Stimulated activated naive CD8-positive, alpha-beta T cell treated with anti-CD3 and anti-CD28 coated beads, Interleukin-15, amount 100 ng/mL, for 72 hours (primary cell): ENCODE data around the gene DPPA3.
"Not testable (repeated sequence)": the region's sequence is repeated elsewhere in the genome, so short reads cannot be mapped to it uniquely, and the experiment has no call there.

Experiments used
- ATAC-seq: fragments of 150-1000 bp; cut with Tn5 transposase; 2 replicates; pipeline ENCODE4 v1.10.0; 2021; ENCODE audit warnings: mild to moderate bottlenecking, moderate library complexity
- DNase-seq, 2 donors: peaks; one replicate each; pipeline ENCODE4 v3.0.0; 2021 to 2022
- H3K27ac Mint-ChIP-seq, 2 donors: one replicate each; pipeline ENCODE4 v1.8.0; 2022; ENCODE audit warnings: mild to moderate bottlenecking in 2 of 2, mixed read lengths in 2 of 2, moderate library complexity in 2 of 2
- H3K27me3 Mint-ChIP-seq: one replicate; pipeline ENCODE4 v1.8.0; 2022; ENCODE audit warnings: mixed read lengths
- H3K4me1 Mint-ChIP-seq: one replicate; pipeline ENCODE4 v1.8.0; 2022; ENCODE audit warnings: mild to moderate bottlenecking, mixed read lengths
- H3K4me3 Mint-ChIP-seq, 2 donors: one replicate each; pipeline ENCODE4 v1.8.0; 2022; ENCODE audit warnings: mild to moderate bottlenecking in 2 of 2, mixed read lengths in 2 of 2, moderate library complexity in 1 of 2
- H3K9me3 Mint-ChIP-seq, 2 donors: one replicate each; pipeline ENCODE4 v1.8.0; 2022; ENCODE audit warnings: mixed read lengths in 2 of 2

DPPA3 gene

DNA sequence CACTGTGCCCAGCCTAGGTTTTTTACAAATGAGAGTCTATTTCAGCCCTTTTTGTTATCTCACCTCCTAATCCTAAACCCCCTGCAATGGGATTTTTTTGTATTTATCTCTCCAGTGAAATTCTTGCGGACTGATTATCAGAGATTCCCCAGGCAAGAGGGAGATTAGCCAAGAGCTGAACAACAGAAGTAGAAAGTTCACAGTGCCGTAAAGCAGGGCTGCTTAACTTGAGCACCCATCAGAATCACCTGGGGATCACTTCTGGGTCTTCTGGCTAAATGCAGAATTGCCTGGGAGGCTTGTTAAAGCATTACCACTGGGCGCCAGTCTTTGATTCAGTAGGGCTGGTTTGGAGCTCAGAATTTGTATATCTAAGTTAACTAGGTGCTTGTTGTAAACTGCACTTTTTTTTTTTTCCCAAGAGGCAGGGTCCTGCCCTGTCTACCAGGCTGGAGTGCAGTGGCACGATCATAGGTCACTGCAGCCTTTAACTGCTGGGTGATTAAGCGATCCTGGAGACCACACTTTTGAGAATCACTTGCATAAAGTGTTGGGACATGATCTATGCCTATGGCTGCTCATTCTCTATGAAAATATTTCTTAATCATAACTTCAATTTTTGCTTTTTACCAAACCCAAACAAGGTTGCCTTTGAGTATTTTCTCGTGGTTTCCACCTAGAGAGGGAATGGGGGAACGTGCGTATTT lies 1.1 kb upstream of the DPPA3 start:
- Mint-ChIP-seq H3K4me1 (no peaks in the 10 kb centered on the region), H3K9me3 (no peaks in the 10 kb centered on the region), H3K4me3 (no peak overlapping the region), H3K27ac (no peak overlapping the region), H3K27me3 (no peaks in the 10 kb centered on the region)
- DNase-seq (no peak), ATAC-seq (no peak)

DNA sequence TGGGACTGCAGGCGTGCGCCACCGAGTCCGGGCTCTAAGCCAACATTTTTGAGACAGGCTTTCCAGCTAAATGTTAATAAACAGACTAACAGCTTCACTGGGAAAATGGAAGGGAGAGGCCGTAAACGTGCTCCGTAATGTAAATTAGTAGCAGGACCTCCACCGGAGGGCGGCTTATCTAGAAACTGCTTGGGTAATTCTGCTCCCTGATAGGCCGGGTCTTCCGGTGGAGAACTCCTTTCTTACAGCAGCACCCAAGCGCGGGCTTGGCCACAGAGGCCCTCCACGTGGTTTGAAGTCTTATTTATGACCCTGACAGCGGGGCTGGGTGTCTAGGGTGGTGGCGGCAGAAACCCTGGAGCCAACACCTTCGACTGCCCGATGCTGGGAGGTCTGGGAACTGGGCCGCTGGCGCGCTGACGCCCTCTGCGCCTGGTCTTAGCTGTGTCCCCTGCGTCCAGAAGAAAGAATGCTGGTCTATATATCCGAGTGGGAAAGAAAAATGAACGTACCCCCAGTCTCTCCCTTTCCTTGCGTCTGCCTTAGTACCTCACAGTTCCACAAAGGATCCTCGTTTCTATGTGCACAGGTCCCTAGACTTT lies 1.7 kb downstream of the DPPA3 start:
- H3K27ac Mint-ChIP-seq: no peak overlapping the region
- no peaks in the 10 kb centered on the region for H3K4me1 Mint-ChIP-seq
- H3K9me3 Mint-ChIP-seq: no peaks in the 10 kb centered on the region
- H3K27me3 Mint-ChIP-seq: no peaks in the 10 kb centered on the region
- no peak overlapping the region for H3K4me3 Mint-ChIP-seq
- no peak for ATAC-seq
- DNase-seq: no peak

DNA sequence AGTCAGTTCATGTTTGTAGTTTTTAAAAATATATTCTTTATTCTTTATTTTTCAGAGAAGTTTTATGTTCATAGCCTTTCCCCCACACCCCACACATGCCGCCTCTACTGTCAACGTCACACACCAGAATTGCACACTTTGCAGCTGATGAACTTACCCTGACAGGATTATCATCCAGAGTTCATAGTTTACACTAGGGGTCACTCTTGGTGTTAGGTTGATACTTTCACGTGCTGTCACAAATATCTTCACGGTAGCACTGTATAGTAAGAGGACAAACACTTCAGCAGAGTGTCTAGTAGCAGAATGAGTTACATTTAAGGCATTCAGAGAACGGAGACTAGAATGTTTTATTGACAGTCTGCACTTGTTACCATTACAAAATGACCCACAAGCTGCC lies 5.1 kb downstream of the DPPA3 start:
- no peak for DNase-seq

DNA sequence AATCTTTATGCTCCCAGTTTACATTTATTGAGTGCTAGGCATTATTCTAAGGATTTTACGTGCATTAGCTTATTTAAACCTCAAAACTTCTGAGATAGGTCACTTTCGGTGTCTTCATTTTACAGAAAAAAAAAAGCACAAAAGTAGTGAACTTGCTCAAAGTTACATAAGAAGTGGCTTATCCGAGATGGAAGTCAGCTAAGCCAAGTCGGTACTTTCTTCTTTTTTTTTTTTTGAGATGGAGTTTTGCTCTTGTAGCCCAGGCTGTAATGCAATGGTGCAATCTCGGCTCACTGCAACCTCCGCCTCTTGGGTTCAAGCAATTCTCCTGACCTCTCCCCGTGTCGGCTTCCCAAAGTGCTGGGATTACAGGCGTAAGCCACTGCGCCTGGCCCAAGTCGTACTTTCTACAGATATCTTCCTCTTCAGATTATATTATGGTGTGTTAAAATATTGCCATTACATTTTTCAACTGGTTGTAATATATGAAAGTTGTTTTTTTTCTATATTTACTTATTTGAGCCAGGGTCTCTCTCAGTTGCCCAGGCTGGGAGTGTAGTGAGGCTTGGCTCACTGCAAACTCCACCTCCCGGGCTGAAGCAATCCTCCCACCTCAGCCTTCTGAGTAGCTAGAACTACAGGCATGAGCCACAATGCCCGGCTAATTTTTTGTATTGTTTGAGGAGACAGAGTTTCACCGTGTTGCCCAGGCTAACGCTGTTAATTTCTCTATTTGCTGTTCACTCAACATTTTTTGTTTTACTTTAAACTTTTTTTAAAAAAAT lies 8.9 kb downstream of the DPPA3 start:
- Mint-ChIP-seq H3K9me3 (no peaks in the 10 kb centered on the region), H3K27ac (no peak overlapping the region), H3K4me1 (no peaks in the 10 kb centered on the region), H3K27me3 (no peaks in the 10 kb centered on the region), H3K4me3 (no peak overlapping the region)
- no peak for DNase-seq
- ATAC-seq: no peak

More for the DNA sequence above, 5.1 kb downstream of the DPPA3 start:
- no peaks in the 10 kb centered on the region for H3K4me1 Mint-ChIP-seq
- ATAC-seq: peak; percentile 46
- H3K4me3 Mint-ChIP-seq: no peak overlapping the region
- no peaks in the 10 kb centered on the region for H3K27me3 Mint-ChIP-seq
- no peak overlapping the region for H3K27ac Mint-ChIP-seq
- H3K9me3 Mint-ChIP-seq: no peaks in the 10 kb centered on the region

DNA sequence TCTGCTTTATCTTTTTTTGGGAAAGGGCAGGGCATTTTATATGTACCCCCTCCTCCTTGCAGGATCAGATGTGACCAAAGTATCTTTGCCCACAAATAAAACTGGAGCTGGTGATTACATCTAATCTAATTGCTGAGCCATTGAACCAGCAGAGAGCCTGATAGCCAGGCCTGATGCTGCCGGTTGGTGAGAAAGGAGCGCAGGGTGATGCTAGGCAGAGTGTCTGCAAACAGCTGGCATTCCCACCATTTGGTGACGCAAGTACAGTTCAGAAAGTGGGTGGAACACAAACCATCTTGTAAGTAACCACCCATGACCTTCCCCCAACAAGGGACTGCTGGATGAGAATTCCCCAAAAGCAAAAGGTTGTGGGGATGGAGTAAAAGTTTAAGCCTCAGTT lies 12.7 kb downstream of the DPPA3 start:
- H3K27me3 Mint-ChIP-seq: no peaks in the 10 kb centered on the region
- H3K4me3 Mint-ChIP-seq: no peak overlapping the region
- H3K27ac Mint-ChIP-seq: no peak overlapping the region
- no peak for DNase-seq
- H3K9me3 Mint-ChIP-seq: no peaks in the 10 kb centered on the region
- no peak for ATAC-seq
- no peaks in the 10 kb centered on the region for H3K4me1 Mint-ChIP-seq

DNA sequence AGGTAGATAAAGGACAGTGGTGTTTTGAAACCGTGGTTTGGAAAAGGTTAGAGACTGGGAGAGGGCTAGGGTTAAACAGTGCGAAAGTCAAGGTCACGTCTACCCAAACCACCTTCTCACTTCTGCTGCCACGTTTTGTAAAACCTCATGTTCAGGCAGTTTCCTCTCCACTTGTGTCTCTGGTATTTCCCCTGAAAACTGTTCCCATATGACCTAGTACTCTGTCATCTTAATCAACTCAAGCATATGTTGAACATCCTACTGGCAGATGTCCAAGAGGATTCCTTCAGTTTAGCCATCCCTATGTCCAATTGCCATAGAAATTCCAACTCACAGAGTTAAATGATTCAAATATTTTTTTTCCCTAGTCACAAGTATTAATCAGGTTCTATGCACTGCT lies 18.5 kb downstream of the DPPA3 start:
- DNase-seq: no peak
- Mint-ChIP-seq H3K27ac (no peak overlapping the region), H3K4me1 (peaks cover 7% of the 10 kb centered on the region), H3K9me3 (no peaks in the 10 kb centered on the region), H3K4me3 (no peak overlapping the region), H3K27me3 (no peaks in the 10 kb centered on the region)
- ATAC-seq: no peak

DNA sequence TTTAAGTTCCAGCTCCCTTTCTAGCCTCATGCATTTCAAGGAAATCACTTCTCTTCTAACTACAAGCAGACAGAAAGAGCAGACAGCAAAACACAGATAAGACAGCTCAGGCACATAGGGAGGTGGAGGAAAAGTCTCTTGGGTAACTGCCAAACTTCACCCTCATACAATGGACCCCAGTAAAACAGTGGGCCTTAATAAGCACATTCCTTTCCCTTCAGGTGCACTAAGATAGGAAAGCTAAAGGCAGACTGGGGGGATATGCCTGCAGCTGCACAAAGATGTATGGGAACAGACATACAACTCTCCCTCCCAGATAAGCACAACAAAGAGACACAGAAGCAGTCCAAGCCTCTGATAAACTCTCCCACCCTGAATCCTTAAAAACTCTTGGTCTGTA lies 19.8 kb downstream of the DPPA3 start:
- not testable (repeated sequence) for H3K4me3 Mint-ChIP-seq, H3K27me3 Mint-ChIP-seq, DNase-seq, H3K9me3 Mint-ChIP-seq, H3K4me1 Mint-ChIP-seq, H3K27ac Mint-ChIP-seq, ATAC-seq

DNA sequence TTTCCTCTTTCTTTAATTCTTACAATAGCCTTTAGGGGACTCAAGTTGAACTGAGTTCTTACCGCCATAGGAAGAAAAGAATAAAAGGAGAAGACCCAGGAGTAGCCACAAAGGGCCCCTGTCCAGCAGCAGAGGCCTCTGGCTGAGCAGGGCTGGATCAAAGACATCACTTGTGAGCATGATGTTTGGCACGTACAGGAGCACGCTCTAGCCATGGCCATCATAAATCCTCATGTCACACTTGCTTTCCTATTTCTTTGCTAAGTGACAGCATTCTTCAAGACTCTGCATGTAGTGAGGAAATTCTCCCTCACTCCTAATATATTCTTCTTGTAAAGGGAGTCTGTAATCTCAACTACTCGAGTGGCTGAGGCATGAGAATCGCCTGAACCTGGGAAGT lies 20.3 kb downstream of the DPPA3 start:
- DNase-seq (no peak), ATAC-seq (no peak)
- H3K4me1 Mint-ChIP-seq: peaks cover 7% of the 10 kb centered on the region
- no peak overlapping the region for H3K27ac Mint-ChIP-seq
- no peaks in the 10 kb centered on the region for H3K27me3 Mint-ChIP-seq
- H3K9me3 Mint-ChIP-seq: no peaks in the 10 kb centered on the region
- H3K4me3 Mint-ChIP-seq: no peak overlapping the region

DNA sequence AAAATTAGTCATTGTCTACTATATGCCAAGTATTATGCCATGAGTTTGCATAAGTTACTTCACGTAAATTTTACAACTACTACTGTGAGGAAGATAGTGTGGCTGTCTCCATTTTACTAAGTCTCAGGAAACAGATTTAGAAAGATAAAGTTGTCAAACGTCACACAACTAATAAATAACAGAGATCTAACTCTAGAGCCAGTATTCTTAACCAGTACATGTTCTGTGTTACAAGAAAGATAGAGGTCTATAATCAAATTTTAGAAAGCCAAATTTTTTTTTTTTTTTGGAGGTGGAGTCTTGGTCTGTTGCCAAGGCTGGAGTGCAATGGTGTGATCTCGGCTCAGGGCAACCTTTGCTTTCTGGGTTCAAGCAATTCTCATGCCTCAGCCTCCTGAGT lies 21.8 kb downstream of the DPPA3 start:
- Mint-ChIP-seq H3K27ac (no peak overlapping the region), H3K27me3 (no peaks in the 10 kb centered on the region), H3K4me1 (peaks cover 7% of the 10 kb centered on the region), H3K9me3 (no peaks in the 10 kb centered on the region), H3K4me3 (no peak overlapping the region)
- no peak for ATAC-seq
- no peak for DNase-seq

DNA sequence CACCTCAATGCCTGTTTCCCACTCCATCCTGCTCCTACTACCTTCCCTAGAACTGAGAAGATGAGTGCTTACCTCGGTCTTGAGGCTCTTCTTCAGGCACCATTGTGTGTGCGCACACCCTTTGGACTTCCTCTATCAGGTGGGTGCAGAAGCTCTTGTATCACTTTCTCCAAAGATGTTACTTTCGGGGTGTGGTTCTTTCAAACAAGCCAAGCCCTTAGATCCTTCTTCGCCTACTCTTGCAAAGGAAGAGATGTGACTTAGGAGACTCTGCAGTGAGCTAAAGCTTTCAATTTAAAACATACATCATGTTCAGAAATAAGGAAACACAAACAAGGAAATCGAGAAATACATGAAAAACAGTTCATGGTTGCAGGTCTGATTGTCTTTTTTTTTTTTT lies 36.0 kb downstream of the DPPA3 start, which contains the start of gene CLEC4C:
Gene CLEC4C, minus strand, starts transcription at position 130 of the 400 bp plus-strand sequence. Its CDS starts 27 bp downstream, at position 103.
- H3K27me3 Mint-ChIP-seq: no peaks in the 10 kb centered on the region
- H3K4me1 Mint-ChIP-seq: no peaks in the 10 kb centered on the region
- ATAC-seq: no peak
- no peak for DNase-seq
- H3K27ac Mint-ChIP-seq: no peak within 1 kb of the TSS
- no peaks in the 10 kb centered on the region for H3K9me3 Mint-ChIP-seq
- H3K4me3 Mint-ChIP-seq: no peak within 1 kb of the TSS

DNA sequence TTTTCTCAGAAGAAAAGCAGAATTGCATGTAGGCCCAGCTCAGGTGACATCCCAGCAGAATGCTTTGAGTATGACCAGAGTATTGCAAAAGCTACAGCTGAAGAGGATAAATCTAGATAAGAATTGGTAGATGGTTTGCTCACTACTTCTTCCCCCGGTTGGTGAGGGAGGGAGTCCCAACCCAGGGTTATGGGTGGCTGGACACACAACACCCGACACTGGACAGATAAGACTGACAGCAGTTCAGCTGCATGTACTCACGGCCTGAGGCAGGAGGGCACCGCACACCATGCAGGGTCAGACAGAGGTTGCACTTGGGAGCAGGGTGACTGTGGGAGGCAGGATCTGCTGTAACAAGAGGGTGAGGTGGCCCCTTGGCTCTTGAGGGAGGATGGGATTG lies 37.6 kb downstream of the DPPA3 start:
- Mint-ChIP-seq H3K9me3 (no peaks in the 10 kb centered on the region), H3K27ac (peak overlapping the region in 1 of 2 donors; percentile 43), H3K4me3 (no peak overlapping the region), H3K4me1 (no peaks in the 10 kb centered on the region), H3K27me3 (no peaks in the 10 kb centered on the region)
- no peak for DNase-seq
- ATAC-seq: no peak

DNA sequence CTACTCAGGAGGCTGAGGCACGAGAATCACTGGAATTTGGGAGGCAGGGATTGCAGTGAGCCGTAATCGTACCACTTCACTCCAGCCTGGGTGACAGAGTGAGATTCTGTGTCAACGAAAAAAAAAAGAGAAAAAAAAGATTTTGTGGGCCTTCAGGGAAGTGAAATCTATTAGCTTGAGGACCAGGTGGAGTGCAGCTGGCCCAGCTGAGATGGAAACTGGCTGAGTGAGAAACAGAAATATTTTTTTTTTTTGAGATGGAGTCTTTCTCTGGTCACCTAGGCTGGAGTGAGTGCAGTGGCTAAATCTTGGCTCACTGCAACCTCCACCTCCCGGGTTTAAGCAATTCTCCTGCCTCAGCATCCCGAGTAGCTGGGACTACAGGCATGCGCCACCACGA lies 38.2 kb downstream of the DPPA3 start:
- Mint-ChIP-seq H3K27ac (no peak overlapping the region), H3K4me1 (no peaks in the 10 kb centered on the region), H3K27me3 (no peaks in the 10 kb centered on the region), H3K9me3 (no peaks in the 10 kb centered on the region), H3K4me3 (no peak overlapping the region)
- ATAC-seq (no peak), DNase-seq (no peak)

DNA sequence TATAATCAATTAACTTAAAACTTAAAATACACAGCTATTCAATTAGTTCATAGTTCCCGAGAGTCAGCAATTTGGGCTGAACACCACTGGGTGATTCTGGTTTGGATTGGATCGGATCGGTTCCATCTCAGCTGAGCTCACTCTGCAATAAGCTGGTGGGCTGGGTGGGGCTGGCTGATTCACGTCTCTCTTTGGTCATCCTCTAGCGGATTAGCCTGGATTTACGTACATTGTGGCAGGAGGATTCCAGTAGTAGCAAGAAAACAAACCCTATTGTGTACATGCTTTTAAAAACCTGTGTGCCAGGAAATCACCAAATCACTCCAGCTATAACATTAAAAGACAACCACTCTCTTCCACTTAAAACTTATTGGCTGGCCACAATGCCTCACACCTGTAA lies 39.1 kb downstream of the DPPA3 start:
- Mint-ChIP-seq H3K27me3 (no peaks in the 10 kb centered on the region), H3K4me3 (no peak overlapping the region), H3K27ac (no peak overlapping the region), H3K9me3 (no peaks in the 10 kb centered on the region), H3K4me1 (no peaks in the 10 kb centered on the region)
- ATAC-seq: no peak
- no peak for DNase-seq

DNA sequence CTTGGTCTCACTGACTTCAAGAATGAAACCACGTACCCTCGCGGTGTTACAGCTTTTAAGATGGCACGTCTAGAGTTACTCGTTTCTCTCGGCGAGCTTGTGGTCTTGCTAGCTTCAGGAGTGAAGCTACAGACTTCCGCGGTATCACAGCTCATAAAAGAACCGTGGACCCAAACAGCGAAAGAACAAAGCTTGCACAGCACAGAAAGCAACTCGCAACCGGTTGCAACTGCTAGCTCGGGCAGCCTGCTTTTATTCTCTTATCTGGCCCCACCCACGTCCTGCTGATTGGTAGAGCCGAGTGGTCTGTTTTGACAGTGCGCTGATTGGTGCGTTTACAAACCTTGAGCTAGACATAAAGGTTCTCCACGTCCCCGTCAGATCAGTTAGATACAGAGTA lies 40.2 kb downstream of the DPPA3 start:
- Mint-ChIP-seq H3K4me1 (no peaks in the 10 kb centered on the region), H3K9me3 (no peaks in the 10 kb centered on the region), H3K27me3 (no peaks in the 10 kb centered on the region), H3K4me3 (no peak overlapping the region), H3K27ac (no peak overlapping the region)
- DNase-seq: no peak
- ATAC-seq: no peak

DNA sequence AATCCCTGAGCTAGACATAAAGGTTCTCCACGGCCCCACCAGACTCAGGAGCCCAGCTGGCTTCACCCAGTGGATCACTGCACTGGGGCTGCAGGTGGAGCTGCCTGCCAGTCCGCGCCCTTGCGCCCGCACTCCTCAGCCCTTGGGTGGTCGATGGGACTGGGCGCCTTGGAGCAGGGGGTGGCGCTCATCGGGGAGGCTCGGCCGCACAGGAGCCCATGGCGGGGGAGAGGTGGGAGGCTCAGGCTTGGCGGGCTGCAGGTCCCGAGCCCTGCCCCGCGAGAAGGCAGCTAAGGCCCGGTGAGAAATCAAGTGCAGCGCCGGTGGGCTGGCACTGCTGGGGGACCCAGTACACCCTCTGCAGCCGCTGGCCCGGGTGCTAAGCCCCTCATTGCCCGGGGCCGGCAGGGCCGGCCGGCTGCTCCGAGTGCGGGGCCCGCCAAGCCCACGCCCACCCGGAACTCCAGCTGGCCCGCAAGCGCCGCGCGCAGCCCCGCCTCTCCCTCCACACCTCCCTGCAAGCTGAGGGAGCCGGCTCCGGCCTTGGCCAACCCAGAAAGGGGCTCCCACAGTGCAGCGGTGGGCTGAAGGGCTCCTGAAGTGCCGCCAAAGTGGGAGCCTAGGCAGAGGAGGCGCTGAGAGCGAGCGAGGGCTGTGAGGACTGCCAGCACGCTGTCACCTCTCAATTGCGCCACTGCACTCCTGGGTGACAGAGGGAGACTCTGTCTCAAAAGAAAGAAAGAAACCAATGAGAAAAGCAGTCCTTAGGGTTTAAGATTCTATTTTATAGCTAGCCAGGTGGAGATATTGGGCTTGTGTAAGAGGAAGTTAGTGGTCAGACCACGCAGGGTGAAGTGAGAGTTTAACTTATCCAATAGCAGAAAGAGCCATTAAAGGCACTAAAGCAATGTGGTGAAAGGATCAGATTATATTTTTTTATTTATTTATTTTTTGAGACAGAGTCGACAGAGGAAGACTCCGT lies 41.0 kb downstream of the DPPA3 start:
- ATAC-seq, H3K4me3 Mint-ChIP-seq, H3K27me3 Mint-ChIP-seq, H3K9me3 Mint-ChIP-seq, H3K4me1 Mint-ChIP-seq, DNase-seq: not testable (repeated sequence)
- peak overlapping the region in 1 of 2 donors; percentile 87 for H3K27ac Mint-ChIP-seq
